KOPT-K1 (cell line): Measurements from ENCODE around the gene EIF2AK3.

Source experiments
- H3K27ac ChIP-seq: fragments of 200-600 bp; sonication (generic); 2 replicates; pipeline ENCODE4 v1.5.1; 2016; ENCODE audit warnings: antibody characterized with exemption, mild to moderate bottlenecking, low read depth, low read length; ENCODE audit not compliant: poor library complexity, severe bottlenecking
- H3K36me3 ChIP-seq: fragments of 200-600 bp; sonication (generic); 2 replicates; pipeline ENCODE4 v1.5.1; 2017; ENCODE audit warnings: antibody characterized with exemption, mild to moderate bottlenecking, low read length, moderate library complexity; ENCODE audit not compliant: insufficient read depth
- H3K9me3 ChIP-seq: fragments of 200-600 bp; sonication (generic); 2 replicates; pipeline ENCODE4 v1.5.1; 2017; ENCODE audit warnings: antibody characterized with exemption, low read length, mild to moderate bottlenecking; ENCODE audit not compliant: insufficient read depth, poor library complexity, severe bottlenecking

EIF2AK3 gene

DNA sequence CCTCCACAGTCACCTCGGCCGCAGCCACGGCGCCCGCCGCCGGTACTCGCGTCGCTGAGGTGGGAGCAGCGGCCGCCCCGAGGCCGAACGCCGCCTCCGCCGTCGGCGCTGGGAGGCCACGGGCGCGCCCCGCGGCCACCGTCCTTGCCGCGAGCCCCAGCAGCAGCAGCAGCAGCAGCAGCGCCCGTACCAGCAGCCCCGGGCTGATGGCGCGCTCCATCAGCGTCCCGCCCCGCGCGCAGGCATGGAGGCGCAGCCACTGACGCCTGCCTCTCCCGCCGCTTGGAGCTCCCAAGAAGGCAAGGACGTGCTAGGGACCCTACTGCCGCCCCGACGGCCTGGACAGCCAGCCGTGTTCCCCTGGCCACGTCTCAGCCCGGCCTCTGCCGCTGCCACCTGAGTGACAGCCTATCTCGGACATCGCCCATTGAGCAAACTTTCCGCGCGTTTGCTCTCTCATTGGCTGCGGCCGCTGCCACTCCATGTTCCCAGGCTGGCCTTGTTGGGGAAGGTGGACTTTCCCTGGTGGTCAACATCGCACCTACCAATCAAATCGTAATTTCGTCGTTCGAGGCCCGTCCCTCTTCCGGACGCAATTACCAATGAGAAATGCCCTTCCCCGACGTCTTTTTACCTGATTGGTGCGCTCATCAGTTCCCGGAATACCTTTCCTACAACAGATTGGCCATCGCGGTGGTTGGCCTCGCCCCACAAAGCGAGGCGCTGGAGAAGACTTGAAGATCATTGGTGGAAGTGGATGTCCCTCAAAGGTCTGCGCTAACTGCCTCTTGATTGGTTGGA is at the start of gene EIF2AK3:
EIF2AK3 (minus strand) TSS at position 410 of the 801 bp plus-strand sequence; CDS start at position 220, 190 bp downstream.
- H3K36me3 ChIP-seq, result peaks cover 6% of the 10 kb centered on the region; the same call in 1 of the 2 replicates
- peak within 1 kb of the TSS; percentile 82 for H3K27ac ChIP-seq
- H3K9me3 ChIP-seq, result no peaks in the 10 kb centered on the region

DNA sequence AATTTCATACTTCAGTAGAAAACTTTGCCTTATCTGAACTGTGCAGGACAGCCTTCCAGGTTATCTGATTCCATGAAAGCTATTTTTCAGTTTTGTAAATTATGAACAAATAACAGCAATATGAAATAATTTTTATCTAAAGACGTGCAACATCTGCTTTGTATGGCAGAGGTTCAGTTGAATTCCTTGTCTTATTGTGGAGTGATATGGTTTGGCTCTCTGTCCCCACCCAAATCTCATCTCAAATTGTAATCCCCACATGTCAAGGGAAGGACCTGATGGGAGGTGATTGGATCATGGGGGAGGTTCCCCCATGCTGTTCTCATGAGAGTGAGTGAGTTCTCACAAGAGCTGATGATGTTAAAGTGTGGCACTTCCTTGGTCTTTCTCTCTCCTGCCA is 46.1 kb upstream of the EIF2AK3 start:
- Histone ChIP-seq H3K27ac (no peak overlapping the region), H3K9me3 (no peaks in the 10 kb centered on the region), H3K36me3 (no peaks in the 10 kb centered on the region)

GRCh38 chr2:88671786-88672427 is 44.6 kb upstream of the EIF2AK3 start:
- Histone ChIP-seq H3K27ac (no peak overlapping the region), H3K36me3 (no peaks in the 10 kb centered on the region), H3K9me3 (no peaks in the 10 kb centered on the region)

GRCh38 chr2:88669482-88670214 is 42.4 kb upstream of the EIF2AK3 start:
- H3K36me3 ChIP-seq, result no peaks in the 10 kb centered on the region
- H3K27ac ChIP-seq, result no peak overlapping the region
- no peaks in the 10 kb centered on the region for H3K9me3 ChIP-seq

DNA sequence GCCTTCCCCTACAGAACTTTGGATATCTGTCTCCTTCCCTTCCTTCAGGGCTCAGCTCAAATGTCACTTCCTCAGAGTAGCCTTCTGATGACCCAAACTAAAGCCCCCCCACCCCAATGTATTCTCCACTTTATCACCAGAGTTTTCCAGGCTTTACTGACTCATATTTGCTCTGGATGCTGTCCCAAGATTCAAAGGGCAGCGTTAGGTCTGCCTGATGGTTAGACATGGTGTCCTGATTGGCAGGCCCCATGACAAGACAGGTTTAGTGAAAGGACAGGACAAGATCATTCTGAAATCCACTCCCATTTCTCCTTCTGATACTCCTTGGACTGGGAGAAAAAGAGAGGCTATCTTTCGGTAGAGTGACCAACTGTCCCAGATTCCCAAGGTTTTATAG is 41.6 kb upstream of the EIF2AK3 start:
- H3K27ac ChIP-seq, result no peak overlapping the region
- H3K36me3 ChIP-seq, result no peaks in the 10 kb centered on the region
- no peaks in the 10 kb centered on the region for H3K9me3 ChIP-seq

- Histone ChIP-seq H3K27ac (no peak overlapping the region), H3K9me3 (no peaks in the 10 kb centered on the region), H3K36me3 (no peaks in the 10 kb centered on the region)
Measured at GRCh38 chr2:88667219-88667618, 40.0 kb upstream of the EIF2AK3 start.

- Histone ChIP-seq H3K27ac (no peak overlapping the region), H3K36me3 (no peaks in the 10 kb centered on the region), H3K9me3 (no peaks in the 10 kb centered on the region)
Measured at GRCh38 chr2:88666576-88666975, 39.3 kb upstream of the EIF2AK3 start.

- H3K9me3 ChIP-seq, result no peaks in the 10 kb centered on the region
- H3K36me3 ChIP-seq, result no peaks in the 10 kb centered on the region
- H3K27ac ChIP-seq, result no peak overlapping the region
Measured at GRCh38 chr2:88660622-88661021, 33.4 kb upstream of the EIF2AK3 start.

- Histone ChIP-seq H3K9me3 (no peaks in the 10 kb centered on the region), H3K27ac (no peak overlapping the region), H3K36me3 (no peaks in the 10 kb centered on the region)
Measured at GRCh38 chr2:88659538-88659915, 32.3 kb upstream of the EIF2AK3 start.

DNA sequence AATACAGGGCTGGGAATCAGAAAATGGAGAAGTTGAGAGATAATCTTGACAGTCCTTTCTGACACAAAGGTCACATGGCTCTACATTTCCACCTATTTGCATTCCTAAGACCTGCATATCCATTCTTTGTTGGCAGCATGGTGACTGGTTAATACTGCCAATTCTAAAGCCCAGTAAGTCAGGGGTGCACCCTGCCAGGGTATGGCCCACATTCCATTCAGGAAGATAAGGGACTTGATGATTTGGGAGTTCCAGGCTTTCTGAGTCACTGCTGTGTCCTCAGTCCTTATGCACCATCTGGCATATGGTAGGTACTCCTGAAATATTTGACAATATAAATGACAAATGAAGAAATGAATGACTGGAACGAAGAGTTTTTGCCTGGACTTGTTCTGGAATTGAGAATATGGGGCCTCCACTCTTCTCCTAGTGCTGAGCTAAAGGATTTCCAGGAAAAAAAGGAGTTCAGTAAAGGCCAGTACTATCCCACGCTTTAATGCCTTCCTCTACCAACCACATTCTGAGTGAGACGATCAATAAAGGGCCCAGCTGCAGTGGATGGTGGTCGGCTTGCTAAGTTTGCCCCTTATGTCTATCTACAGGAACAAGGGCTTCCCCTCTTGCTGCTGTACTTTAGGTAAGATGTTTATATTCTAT is 31.7 kb upstream of the EIF2AK3 start:
- no peaks in the 10 kb centered on the region for H3K9me3 ChIP-seq
- H3K27ac ChIP-seq, result no peak overlapping the region
- H3K36me3 ChIP-seq, result no peaks in the 10 kb centered on the region

DNA sequence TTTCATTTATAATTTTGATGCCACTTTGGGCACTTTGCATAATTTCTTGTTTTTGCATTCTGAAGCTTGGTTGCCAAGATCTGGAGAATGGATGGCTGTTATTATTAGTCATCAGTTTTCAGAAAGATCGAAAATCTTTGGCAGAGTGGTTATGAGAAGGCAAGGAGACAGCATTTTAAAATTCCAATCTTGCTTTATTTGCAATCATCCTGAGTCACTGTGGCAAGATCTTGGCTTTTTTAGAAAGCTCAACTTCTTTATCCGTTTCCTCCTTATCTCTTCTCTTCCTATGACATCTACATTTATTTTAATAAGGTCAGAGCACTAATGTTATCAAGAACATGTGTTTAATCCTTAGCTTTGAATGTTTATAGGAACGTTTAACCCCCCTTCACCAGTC is 31.1 kb upstream of the EIF2AK3 start:
- H3K36me3 ChIP-seq, result no peaks in the 10 kb centered on the region
- H3K27ac ChIP-seq, result no peak overlapping the region
- H3K9me3 ChIP-seq, result no peaks in the 10 kb centered on the region

DNA sequence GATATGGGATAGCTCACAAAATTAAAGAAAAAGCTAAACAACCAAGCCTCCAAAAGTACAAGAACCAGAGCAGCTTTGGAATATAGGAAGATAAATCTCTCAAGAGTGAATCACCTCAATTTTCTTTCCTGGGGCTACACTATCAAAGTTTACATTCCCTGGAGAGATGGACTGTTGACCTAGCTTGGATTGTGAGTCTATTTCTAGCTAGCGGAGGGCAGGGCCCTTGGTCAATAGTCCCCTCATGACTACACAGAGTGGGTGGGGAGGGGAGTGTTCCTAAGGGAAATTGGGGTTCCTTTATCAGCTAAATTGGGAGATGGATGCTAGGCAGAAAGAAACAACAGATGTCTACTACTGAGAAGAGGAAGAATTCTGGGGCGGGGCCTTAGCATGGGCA is 29.9 kb upstream of the EIF2AK3 start:
- Histone ChIP-seq H3K27ac (no peak overlapping the region), H3K9me3 (no peaks in the 10 kb centered on the region), H3K36me3 (no peaks in the 10 kb centered on the region)

GRCh38 chr2:88656690-88657089 is 29.4 kb upstream of the EIF2AK3 start:
- Histone ChIP-seq H3K36me3 (no peaks in the 10 kb centered on the region), H3K27ac (no peak overlapping the region), H3K9me3 (no peaks in the 10 kb centered on the region)

- Histone ChIP-seq H3K36me3 (no peaks in the 10 kb centered on the region), H3K9me3 (no peaks in the 10 kb centered on the region), H3K27ac (no peak overlapping the region)
Measured at GRCh38 chr2:88654714-88655113, 27.4 kb upstream of the EIF2AK3 start.

DNA sequence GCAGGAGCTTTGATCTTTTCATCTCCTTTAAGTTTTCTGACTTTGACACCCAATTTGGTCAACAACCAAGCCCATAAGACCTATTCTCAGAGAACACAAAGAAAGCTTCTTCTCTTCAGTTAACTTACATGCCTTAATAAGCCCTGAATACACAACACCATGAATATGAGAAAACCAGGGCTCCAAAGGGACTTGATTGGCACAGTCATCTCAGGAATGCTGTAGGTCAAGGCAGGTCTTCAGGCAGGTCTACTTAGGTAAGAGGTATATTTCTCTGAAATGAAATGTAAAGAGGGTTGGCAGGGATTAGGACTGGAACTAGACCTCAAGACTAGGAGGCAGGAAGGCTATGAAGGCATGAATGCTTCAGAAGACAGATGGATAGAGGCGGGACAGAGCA is 24.4 kb upstream of the EIF2AK3 start:
- Histone ChIP-seq H3K9me3 (no peaks in the 10 kb centered on the region), H3K36me3 (no peaks in the 10 kb centered on the region), H3K27ac (no peak overlapping the region)
